Measurements from ENCODE around the gene RPE65. TPM values are rescaled to one million over a fixed set of nuclear protein-coding genes. Genes with fewer than 3 reads are reported as not detected.
"Not testable (repeated sequence)": the region's sequence is repeated elsewhere in the genome, so short reads cannot be mapped to it uniquely, and the experiment has no call there.

RPE65 gene
- under 1 TPM in 5 of 10 donors, not detected in 5; 0.08 to 0.14 (median 0.12) TPM for polyA plus RNA-seq (ENCODE audit: insufficient read length in 10 of 10)
- long read RNA-seq, donor 1 = 0 reads
- long read RNA-seq, donor 2 = 0 reads
- long read RNA-seq, donor 3 = 0 reads
- long read RNA-seq, donor 4 = 0 reads
- long read RNA-seq, donor 5 = 0 reads
- long read RNA-seq, donor 6 = 0 reads
- long read RNA-seq, donor 7 = 0 reads
- long read RNA-seq, donor 8 = 0 reads
- long read RNA-seq, donor 9 = 0 reads

DNA sequence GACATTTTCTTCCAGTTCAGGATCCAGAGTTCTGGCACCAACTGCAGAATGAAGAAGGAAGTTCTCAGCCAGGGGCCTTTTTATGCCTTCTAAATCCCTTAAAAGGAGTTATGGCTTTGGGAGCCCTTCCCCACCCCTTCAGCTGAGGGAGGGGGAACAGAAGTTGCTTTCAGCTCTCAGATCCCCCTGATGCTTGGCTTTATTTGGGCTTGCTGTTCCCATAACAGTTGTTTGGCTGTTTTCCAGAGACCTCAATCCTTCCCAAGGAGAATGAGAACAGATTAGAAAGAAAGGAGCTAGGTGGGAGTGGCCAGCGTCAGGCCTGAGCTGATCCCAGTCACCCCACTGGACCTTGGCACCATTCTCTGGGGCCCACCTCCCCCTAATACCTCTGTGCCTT, at the start of gene RPE65:
Gene RPE65, minus strand, starts transcription at position 54 of the 400 bp plus-strand sequence. Its CDS starts 49 bp downstream, at position 5.
- peak in 2 of 3 donors; percentile 11 to 33 for DNase-seq

DNA sequence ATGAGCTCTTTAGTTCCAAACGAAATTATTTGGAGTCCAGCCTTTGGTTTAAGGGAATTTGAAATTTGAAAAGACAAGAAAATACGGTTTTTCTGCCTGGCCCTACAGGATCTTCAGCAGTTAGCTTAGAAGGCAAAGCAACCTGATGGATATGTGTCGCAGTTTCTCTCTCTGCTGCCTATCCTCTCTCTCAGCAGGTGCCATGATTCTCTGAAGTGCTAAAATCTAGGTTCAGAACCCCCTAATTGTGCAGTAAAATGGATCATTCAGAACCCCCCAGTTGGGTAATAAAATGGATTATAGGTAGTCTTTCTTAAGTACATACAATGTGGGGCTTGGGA, 47.6 kb upstream of the RPE65 start:
- no peak for DNase-seq

DNA sequence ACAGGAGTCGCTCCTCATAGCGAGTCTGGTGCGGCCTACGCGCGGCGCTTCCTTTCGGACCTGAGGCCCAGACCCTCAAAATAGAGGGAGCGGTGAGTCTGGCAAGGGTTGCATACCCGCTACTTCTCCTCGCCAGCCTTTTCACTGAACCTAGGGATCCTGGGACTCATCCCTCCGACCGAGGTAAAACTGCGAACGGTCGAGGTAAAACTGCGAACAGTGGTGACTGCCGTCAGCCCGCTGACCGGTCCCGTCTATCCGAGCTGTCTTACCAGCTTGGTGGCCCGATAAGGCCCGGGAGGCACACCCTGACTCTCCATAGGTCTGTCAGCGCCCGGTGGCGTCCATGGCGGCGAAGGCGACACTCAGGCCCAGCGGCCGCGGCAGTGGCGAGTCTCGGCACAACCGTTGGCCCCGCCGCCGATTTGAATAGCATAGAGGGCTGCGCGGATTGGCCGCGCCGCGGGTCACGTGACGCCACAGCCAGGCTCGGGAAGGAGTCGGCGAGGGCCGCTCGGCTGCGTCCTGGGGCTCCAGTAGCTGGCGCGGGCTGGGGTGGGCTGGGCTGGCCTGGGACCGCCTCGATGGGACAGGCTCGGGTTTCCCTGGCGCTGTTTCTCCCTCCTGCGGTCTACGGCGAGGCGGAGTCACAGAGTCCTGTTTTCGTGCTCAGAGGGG, 47.1 kb upstream of the RPE65 start, which contains the start of gene DEPDC1:
Gene DEPDC1, minus strand, starts transcription at position 403 of the 678 bp plus-strand sequence. Its CDS starts 83 bp downstream, at position 320.
- DNase-seq = peak; percentile 95 to 99 (median 98)

DNA sequence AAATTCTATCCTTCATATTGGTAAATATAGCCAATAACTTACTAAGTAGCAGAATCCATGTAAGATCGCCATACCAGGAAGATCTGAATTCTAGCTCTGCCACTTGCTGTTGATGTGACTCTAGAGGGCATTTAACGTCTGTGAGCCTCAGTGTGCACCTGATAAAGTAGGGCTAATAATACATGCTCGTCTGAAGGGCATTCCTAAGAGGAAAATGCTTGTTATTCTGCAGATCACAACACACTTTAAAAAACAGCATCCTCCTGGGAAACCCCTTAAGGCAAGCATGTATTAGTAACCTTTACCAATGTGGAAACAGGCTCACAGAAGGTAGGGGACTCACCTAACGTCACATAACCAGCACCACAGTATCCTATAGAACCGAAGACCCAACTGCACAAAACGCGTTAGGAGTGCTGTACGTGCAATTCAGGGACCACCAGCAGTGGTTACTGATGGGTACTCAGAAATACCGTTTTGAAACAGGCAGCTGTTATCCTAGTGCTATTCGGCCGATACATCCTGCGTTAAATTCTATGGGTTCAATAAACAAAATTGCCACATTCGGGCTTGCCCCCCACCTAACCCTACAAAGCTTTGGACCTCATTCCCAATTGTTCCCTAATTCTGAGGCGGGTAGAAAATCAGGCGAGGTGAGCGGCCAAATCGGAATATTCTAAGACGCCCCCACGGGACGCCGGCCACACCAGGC, 46.4 kb upstream of the RPE65 start:
- no peak for DNase-seq

DNA sequence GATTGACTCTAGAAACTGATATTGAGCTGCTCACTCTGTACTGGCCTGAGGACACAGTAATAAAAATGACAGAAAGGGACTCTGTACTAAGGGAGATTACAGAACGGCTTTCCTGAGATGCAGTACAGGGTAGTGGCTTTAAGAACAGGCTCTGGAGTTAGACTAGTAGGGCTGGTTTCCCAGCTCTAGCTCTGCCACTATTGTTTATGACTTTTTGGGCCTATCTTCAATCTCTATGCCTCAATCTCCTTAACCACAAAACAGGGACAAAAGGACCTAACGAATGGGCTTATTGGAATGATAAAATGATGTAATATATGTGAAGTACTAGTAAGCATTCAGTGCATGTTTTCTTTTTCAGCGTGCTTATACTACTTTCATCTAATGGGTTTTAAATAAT, 45.8 kb upstream of the RPE65 start:
- DNase-seq = no peak

DNA sequence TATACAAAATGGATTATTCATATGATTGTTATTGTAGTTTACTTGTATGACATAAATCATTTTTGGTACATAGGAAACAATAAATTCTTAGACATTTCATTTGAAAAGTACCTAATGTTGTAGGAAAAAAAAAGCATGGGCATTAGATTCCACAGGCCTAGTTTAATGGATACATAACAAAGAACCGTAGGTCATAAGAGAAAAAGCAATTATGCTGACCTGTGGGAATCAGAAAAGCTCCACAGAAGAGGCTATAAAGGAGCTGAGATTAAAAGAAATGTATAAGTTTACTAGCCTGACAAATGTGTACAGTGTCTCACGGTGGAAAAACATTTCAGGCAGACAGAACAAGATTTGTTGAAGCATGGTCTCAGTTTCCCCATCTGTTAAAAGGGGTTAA, 43.4 kb upstream of the RPE65 start:
- no peak for DNase-seq

DNA sequence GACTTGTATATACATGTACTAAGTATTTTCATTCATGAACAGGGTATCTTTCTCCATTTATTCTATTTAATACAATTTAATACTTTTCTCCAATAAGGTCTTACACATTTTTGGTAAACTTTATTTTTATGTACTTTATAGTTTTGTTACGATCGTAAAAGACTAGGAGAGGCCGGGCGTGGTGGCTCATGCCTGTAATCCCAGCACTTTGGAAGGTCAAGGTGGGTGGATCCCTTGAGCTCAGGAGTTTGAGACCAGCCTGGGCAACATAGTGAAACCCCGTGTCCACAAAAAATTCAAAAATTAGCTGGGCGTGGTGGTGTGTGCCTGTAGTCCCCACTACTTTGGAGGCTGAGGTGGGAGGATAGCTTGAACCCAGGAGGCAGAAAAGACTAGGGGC, 42.5 kb upstream of the RPE65 start:
- DNase-seq = not testable (repeated sequence)

DNA sequence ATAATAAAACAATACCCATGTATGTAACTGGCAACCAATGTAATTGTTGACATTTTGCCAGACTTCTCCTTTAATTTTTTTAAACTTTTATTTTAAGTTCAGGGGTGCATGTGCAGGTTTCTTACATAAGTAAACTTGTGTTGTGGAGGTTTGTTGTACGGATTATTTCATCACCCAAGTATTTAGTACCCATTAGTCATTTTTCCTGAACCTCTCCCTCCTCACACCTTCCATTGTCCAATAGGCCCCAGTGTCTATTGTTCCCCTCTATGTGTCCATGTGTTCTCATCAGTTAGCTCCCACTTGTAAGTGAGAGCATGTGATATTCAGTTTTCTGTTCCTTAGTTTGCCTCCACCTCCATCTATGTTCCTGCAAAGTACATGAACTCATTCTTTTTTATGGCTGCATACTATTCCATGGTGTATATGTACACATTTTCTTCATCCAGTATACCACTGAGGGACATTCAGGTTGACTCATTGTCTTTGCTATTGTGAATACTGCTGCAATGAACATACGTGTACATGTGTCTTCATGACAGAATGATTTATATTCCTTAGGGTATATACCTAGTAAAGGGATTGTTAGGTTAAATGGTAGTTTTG, 40.4 kb upstream of the RPE65 start:
- DNase-seq = no peak

DNA sequence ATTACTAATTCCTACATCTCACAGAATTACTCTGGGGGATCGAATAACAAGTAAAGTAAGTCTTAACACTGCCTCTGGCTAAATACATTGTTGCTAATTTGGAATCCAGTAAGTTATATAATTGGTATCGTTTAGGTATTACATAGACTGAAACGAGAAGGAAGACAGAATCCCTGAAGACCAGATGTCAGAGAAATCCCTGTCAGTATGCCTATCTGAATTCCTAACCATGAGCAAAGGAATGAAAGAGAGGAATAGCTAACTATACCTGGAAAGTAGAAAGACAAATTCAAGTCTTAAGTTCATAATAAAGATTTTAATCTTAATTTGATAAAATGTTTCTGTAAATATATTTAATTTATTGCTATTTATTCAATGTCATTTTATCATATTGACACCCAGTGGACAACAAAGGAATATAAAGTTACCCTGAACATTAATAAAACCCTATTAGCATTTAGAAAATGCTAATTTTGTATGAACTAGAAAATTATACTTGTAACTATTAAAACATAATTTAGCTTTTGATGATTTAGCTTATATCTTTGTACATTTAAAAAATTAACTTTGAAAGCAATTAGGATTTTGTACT, 35.8 kb upstream of the RPE65 start:
- no peak for DNase-seq

DNA sequence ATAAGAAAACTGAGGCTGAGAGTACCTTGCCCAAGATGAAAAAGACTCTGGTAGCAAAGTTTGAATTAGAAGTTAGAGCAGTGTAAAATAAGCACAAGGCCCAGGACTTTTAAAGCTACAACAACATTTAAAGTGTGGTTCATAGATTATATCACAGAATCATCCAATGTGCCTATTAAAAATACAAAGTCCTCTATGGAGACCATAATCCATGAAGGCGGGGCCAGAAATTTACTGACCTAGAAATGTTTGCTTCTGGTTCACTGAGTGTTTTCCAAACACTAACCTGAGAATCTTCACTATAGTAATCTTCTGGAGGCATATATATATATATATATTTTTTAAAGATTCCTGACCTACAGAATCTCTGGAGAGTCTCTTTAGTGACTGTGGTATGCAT, 34.9 kb upstream of the RPE65 start:
- no peak for DNase-seq

DNA sequence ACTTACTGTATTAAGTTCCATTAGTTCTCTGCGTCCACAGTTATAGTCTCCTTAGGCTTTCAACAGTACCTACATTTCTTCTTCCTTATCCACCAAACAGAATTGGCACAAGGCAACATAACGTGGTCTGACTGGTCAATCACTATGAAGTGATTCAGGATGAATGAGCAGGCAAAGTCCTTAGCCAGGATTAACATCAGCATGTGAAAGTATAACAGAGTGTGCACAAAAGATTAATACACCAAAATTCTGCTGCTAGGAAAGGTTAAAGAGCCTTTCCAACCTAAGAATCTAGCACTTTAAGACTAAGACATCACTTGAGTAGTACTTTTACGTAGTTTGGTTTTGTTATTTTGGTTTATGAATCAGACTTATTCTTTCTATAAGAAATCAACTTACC, 31.3 kb upstream of the RPE65 start:
- no peak for DNase-seq

DNA sequence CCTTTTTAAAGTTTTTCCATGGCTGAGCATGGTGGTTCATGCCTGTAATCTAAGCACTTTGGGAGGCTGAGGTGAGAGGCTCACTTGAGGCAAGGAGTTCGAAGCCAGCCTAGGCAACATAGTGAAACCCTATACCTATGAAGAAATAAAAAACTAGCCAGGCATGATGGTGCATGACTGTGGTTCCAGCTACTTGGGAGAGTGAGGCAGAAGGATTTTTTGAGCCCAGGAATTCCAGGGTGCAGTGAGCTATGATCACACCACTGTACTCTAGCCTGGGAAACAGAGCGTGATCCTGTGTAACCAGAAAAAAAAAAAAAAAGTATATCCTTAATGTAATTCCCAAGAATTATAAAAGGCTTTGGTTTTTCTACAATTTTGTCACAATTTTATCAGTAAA, 29.7 kb upstream of the RPE65 start:
- no peak for DNase-seq

DNA sequence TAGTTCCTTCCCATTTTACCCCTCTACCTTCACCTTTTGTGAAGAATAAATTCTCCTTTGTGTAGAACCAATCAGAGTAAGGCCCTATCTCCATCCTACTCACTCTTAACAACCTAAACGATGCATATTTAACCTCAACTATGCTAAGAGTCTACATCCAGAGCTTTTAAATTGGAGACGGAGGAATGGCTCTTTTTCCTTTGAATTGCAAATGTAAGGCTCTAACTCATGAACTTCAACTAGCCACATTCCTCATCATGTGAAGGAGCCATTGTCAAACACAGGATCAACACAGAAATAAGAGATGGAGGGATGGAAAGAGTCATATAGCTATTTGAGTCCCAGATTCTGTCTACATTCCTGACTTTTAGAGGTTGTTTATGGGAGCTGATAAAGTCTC, 28.9 kb upstream of the RPE65 start:
- DNase-seq = no peak

DNA sequence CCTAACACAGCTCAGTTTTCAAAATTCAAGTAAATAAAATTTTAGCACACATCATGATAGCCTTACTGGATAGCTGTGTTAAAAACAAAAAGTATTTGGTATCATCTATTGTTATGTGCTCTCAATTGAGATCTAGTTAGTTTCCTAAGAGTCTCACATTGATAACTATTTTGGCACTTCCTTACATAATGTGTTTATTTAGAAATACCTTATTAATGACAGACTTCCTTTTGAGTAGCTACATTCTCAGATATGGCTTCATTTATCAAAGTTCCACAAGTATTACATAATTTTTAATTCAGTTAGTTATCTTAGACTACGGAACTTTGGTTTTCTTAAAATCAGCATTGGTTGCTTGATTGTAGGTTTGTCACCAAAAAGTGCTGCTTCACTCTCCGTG, 26.9 kb upstream of the RPE65 start:
- not testable (repeated sequence) for DNase-seq

DNA sequence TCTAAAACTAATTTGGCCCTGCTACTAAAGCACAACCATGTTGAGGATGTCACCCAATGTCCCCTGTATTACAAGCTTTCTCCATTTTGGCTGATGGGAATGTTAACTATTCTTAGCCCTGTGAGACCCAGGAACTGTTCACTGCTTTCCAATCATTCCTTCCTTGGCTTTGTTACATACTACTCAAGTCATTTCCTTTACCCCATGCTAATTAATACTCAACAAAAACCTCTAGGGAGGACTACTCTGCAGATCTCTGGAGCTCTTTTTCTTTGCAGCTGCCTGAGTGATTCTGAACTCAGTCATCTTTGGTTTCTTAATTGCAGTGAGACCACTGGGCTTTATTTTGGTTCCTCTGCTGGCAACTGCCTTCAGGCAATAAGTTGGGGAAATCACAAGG, 23.3 kb upstream of the RPE65 start:
- DNase-seq = no peak

DNA sequence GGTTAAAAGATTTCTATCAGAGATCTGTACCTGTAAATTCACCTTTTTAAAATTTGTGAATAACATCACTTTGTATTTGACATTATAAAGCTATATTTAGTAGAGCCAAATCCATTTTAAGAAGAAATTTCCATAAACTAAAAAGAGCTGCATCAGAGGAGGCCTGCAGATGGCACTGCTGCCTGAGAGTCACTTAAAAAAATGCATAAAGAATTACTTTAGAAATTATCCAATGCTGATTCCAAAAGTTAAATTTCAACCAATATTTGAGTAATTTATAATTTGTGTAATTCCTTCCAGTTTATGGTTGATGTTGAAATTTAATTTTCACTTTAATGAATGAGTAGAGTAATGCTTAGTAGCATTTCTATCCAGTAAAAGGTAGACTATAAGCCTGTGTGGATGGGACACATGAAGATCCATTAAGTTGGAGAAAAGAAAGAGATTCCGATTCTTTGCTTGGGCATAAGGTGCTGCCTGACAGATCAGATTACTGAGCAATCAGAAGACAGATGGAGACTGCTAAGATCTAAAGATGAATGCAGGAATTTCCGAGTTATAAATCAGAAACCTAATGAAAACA, 20.7 kb upstream of the RPE65 start:
- DNase-seq = peak; percentile 8 to 40 (median 16)

DNA sequence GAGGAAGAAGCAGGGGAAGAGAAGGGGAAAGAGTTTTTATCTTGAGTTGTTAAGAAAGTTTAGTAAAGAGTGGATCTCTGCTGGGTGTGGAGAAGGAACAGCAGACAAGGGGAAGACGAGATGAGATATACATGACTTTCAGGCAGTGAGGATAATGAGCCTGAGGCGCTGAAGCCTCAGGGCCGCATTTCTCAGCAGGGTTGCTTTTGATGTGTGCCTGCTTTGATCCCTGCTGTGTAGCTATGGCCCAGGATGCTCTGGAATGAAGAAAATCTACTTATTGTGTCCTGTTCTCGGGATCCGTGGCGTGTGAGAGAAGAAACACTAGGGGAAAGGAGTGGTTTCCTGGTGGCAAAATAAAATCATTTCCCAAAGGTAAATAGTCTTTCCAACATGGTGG, 15.1 kb upstream of the RPE65 start:
- no peak for DNase-seq

DNA sequence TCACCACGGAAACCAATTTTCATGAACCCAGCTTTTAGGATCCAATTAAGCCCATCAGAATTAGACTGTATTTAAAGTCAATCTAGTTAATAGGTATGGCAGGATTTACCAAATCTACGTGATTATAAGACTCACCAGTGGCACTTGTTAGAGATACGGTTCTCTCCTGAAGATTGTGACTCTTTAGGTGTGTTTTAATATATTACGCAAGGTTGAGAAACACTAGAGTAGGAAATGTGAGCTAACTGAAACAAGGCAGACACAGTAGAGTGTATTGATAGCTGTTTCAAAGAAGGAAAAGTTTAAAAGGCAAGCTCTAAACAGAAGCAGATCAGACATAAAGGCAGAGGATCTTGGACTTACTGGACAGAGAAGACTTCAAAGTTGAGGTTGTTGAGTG, 11.2 kb upstream of the RPE65 start:
- no peak for DNase-seq

DNA sequence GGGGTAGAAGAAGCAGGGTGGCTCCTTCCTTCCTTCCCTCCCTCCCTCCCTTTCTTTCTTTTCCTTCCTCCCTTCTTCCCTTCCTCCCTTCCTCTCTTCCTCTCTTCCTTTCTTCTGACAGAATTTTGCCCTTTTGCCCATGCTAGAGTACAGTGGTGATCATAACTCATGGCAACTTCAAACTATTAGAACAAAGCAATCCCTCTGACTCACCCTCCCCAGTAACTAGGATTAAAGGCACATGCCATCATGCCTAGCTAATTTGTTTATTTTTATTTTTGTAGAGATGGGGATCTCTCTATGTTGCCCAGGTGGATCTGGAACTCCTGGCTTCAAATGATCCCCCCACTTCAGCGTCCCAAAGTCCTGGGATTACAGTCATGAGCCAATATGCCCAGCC, 10.0 kb upstream of the RPE65 start:
- DNase-seq = no peak

DNA sequence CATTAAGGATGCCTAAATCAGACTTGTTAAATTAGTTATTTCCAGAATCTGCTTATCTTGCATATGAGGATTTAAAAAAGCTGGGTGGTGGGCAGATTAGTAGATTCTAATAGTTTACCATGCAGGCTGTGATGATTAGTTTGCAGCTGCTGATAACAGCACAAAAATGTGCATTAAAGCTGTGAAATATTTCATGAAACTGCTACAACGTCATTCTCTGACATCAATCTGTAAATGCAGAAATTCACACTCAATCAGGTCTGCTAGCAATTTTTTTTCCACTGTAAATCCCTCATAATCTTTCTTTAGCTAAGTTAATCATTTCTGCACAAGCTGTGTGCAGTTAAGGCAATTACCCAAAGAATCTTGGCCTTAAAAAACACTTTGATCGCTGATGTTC, 9.3 kb upstream of the RPE65 start:
- no peak for DNase-seq

DNA sequence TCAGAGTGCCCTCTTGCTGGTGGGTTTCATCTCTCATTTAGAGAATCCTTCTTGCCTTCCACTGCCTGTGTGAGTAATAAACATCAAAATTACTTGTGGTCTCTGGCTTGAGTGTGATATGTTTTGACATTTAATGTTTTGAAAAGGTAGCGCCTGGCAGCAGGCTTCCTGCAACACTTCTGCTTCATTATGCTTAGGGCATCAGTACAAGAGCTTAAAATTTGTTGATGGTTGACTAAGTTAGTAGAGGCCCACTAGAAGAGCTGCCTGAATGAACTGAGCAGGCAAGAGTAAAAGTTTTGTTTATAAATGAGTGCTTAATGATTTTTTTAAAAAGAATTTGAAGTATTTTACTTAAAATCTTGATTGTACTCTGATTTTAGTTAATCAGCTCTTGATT, 6.4 kb upstream of the RPE65 start:
- DNase-seq = no peak

DNA sequence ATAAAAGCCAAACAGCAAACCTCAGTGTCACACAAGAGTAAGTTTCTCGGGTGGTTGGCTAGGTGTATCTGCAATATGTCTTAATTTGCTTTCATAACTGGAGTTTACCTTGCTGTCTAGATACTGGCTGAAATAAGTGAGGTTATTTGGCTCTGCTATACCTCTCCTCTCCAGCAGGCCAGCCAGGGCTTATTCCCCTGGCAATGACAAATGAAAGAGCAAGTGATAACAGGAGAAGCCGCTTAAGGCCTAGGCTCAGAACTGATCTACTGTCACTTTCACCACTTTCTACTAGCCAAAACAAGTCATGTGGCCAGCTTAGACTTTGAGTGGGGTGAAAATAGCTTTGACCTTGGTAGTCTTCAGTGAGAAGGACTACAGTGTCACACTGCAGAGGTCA, 4.8 kb upstream of the RPE65 start:
- DNase-seq = no peak

Measured in muscle of back (tissue), 13 donors.